ENCODE measurements around the gene ACTN4.

DNA sequence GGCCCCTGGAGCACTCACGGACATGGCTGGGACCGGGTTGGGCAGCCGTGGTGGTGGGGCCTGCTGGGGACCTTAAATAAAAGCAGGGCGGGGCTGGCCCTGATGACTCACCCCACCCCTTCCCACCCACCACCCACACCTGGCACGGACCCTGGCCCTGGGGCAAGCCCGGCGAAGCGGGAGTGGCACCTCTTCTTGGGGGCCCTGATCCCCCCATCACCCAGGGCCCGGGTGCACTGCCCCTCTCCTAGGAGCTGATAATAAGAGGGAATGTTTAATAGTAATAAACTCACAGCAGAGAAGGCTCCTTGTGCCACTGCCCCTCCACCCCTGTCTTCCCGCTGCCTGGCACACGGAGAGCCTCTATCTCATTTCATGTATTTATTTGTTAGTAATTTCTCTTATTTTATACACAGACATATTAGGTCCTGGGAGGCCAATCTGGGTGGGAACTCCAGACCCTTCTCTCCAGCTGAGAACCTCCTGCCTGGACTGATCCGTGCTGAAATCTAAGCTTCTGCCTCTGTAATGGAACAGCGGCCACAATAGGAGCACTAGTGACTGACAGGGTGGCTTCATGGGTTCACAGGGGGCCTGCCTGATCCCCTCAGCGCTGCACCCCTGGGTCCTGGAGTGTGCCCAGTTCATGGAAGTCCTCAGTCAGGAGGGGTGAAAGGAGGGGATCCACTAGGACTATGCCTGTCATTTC lies 126.2 kb downstream of the ACTN4 start, which contains the start of gene LGALS7:
- TF ChIP-seq, protein P1, sequence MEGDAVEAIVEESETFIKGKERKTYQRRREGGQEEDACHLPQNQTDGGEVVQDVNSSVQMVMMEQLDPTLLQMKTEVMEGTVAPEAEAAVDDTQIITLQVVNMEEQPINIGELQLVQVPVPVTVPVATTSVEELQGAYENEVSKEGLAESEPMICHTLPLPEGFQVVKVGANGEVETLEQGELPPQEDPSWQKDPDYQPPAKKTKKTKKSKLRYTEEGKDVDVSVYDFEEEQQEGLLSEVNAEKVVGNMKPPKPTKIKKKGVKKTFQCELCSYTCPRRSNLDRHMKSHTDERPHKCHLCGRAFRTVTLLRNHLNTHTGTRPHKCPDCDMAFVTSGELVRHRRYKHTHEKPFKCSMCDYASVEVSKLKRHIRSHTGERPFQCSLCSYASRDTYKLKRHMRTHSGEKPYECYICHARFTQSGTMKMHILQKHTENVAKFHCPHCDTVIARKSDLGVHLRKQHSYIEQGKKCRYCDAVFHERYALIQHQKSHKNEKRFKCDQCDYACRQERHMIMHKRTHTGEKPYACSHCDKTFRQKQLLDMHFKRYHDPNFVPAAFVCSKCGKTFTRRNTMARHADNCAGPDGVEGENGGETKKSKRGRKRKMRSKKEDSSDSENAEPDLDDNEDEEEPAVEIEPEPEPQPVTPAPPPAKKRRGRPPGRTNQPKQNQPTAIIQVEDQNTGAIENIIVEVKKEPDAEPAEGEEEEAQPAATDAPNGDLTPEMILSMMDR (conservative IDR thresholded peaks at IDR 0.05; ENCODE audit: low read length), result no peak
- TF ChIP-seq EZH2phosphoT487 (IDR thresholded peaks at IDR 0.05; ENCODE audit: borderline replicate concordance), result no peak
